Measurements from ENCODE around the gene WSCD2.

The WSCD2 gene

GRCh38 chr12:108191938-108192337, 62.9 kb downstream of the WSCD2 start:
- H3K4me3 ChIP-seq (ENCODE audit: low read depth, low read length) = no peak overlapping the region
- no peak for TF ChIP-seq CTCF (IDR thresholded peaks at IDR 0.05; ENCODE audit: low read depth, low read length)

GRCh38 chr12:108193493-108193892, 64.4 kb downstream of the WSCD2 start:
- TF ChIP-seq CTCF (IDR thresholded peaks at IDR 0.05; ENCODE audit: low read depth, low read length) = no peak
- H3K4me3 ChIP-seq (ENCODE audit: low read depth, low read length) = no peak overlapping the region

GRCh38 chr12:108193917-108194316, 64.8 kb downstream of the WSCD2 start:
- no peak overlapping the region for H3K4me3 ChIP-seq (ENCODE audit: low read depth, low read length)
- peak; percentile 9; the same call in 1 of the 2 replicates for TF ChIP-seq CTCF (IDR thresholded peaks at IDR 0.05; ENCODE audit: low read depth, low read length)

GRCh38 chr12:108194585-108194984, 65.5 kb downstream of the WSCD2 start:
- no peak for TF ChIP-seq CTCF (IDR thresholded peaks at IDR 0.05; ENCODE audit: low read depth, low read length)
- no peak overlapping the region for H3K4me3 ChIP-seq (ENCODE audit: low read depth, low read length)

GRCh38 chr12:108196319-108196718, 67.2 kb downstream of the WSCD2 start:
- no peak for TF ChIP-seq CTCF (IDR thresholded peaks at IDR 0.05; ENCODE audit: low read depth, low read length)
- no peak overlapping the region for H3K4me3 ChIP-seq (ENCODE audit: low read depth, low read length)

- no peak overlapping the region for H3K4me3 ChIP-seq (ENCODE audit: low read depth, low read length)
- no peak for TF ChIP-seq CTCF (IDR thresholded peaks at IDR 0.05; ENCODE audit: low read depth, low read length)
These were observed 67.8 kb downstream of the WSCD2 start for GRCh38 chr12:108196921-108197320.

- no peak for TF ChIP-seq CTCF (IDR thresholded peaks at IDR 0.05; ENCODE audit: low read depth, low read length)
These were observed 69.0 kb downstream of the WSCD2 start for GRCh38 chr12:108198043-108198442.

More at GRCh38 chr12:108198043-108198442, 69.0 kb downstream of the WSCD2 start:
- H3K4me3 ChIP-seq (ENCODE audit: low read depth, low read length) = no peak overlapping the region

Measured in WI38 (cell line).